Nephron (organoid): ENCODE measurements around the gene FAM193A.

ENCODE experiments used
- H3K27ac Mint-ChIP-seq, 3 experiments: 2 replicates each; pipeline ENCODE4 v1.8.0; 2020; ENCODE audit warnings: mixed read lengths in 3 of 3, mild to moderate bottlenecking in 2 of 3, moderate library complexity in 1 of 3
- H3K27me3 Mint-ChIP-seq: 2 replicates; pipeline ENCODE4 v1.8.0; 2021; ENCODE audit warnings: low read depth, mild to moderate bottlenecking, moderate library complexity, mixed read lengths
- H3K36me3 Mint-ChIP-seq: 2 replicates; pipeline ENCODE4 v1.8.0; 2020; ENCODE audit warnings: low read depth, mixed read lengths
- H3K4me1 Mint-ChIP-seq: 2 replicates; pipeline ENCODE4 v1.8.0; 2020; ENCODE audit warnings: mixed read lengths
- H3K4me3 Mint-ChIP-seq, 3 experiments: 2 replicates each; pipeline ENCODE4 v1.8.0; 2020; ENCODE audit warnings: mild to moderate bottlenecking in 3 of 3, mixed read lengths in 3 of 3, moderate library complexity in 2 of 3
- H3K9me3 Mint-ChIP-seq: 2 replicates; pipeline ENCODE4 v1.8.0; 2020; ENCODE audit warnings: mixed read lengths
- TF ChIP-seq, protein P1 (sequence below), 3 experiments: fragments of 200-600 bp; sonication (generic); IDR thresholded peaks; one replicate each; pipeline ENCODE4 v1.5.0; 2021; ENCODE audit warnings: antibody characterized with exemption in 3 of 3; ENCODE audit not compliant: unreplicated experiment in 3 of 3

The FAM193A gene

GRCh38 chr4:2702361-2702760, 165.9 kb downstream of the FAM193A start:
- Mint-ChIP-seq H3K27ac (no peak overlapping the region), H3K4me3 (no peak overlapping the region), H3K27me3 (peaks cover 5% of the 10 kb centered on the region), H3K36me3 (peaks cover 81% of the 10 kb centered on the region), H3K9me3 (no peaks in the 10 kb centered on the region), H3K4me1 (no peaks in the 10 kb centered on the region)
- TF ChIP-seq, protein P1, sequence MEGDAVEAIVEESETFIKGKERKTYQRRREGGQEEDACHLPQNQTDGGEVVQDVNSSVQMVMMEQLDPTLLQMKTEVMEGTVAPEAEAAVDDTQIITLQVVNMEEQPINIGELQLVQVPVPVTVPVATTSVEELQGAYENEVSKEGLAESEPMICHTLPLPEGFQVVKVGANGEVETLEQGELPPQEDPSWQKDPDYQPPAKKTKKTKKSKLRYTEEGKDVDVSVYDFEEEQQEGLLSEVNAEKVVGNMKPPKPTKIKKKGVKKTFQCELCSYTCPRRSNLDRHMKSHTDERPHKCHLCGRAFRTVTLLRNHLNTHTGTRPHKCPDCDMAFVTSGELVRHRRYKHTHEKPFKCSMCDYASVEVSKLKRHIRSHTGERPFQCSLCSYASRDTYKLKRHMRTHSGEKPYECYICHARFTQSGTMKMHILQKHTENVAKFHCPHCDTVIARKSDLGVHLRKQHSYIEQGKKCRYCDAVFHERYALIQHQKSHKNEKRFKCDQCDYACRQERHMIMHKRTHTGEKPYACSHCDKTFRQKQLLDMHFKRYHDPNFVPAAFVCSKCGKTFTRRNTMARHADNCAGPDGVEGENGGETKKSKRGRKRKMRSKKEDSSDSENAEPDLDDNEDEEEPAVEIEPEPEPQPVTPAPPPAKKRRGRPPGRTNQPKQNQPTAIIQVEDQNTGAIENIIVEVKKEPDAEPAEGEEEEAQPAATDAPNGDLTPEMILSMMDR (IDR thresholded peaks at IDR 0.05; ENCODE audit: unreplicated experiment in 3 of 3): no peak

DNA sequence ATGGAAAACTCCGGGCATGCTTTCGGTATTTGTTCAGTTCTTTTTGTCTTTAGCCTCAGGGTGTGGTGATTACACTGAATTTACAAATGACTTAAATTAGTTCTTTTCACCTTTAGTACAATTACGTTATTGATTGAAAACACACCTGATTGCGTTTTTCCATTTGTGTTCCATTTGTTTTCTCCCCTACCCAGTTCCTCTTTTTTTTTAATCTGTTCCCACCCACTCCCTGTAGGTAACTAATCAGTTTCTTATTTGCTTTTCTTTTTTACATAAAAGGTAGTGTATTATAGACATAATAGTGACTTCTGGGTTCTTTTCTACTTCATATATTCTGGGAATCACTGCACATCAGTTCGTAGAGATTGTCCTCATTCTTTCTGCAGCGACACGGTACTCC, 166.3 kb downstream of the FAM193A start:
- H3K27me3 Mint-ChIP-seq: peaks cover 5% of the 10 kb centered on the region
- no peak overlapping the region for H3K27ac Mint-ChIP-seq
- no peaks in the 10 kb centered on the region for H3K4me1 Mint-ChIP-seq
- H3K9me3 Mint-ChIP-seq: no peaks in the 10 kb centered on the region
- TF ChIP-seq, protein P1 (IDR thresholded peaks at IDR 0.05; ENCODE audit: unreplicated experiment in 3 of 3): no peak
- H3K36me3 Mint-ChIP-seq: peaks cover 78% of the 10 kb centered on the region
- no peak overlapping the region for H3K4me3 Mint-ChIP-seq

DNA sequence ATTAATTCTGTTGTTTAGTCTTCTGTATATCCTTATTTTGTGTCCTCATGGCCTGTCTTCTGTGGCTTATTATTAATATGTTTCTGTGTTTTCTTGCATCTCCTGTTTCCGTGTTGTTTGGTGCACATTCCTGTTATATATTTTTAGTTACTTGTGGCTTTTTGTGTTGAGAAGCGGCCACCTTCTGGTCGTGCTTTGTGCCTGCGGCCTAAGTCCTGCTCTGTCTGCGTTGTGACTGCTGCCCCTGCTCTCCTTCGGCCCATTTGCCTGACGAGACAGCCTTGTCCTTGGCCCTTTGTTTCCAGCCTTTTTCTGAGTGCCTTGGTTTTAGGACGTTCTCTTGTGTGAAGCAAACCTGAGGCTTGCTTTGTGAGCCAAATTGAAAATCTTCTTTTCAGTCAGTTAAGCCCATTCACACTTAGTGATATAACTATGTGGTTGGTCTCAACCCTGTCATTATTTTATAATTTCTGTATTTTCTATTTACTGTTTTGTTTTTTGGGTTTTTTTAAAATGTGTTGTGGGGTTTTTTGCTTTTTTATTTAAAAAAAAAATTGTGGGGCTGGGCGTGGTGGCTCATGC, 175.9 kb downstream of the FAM193A start:
- Mint-ChIP-seq H3K4me3 (no peak overlapping the region), H3K27me3 (no peaks in the 10 kb centered on the region), H3K4me1 (peaks cover 6% of the 10 kb centered on the region), H3K36me3 (peaks cover 53% of the 10 kb centered on the region), H3K9me3 (peaks cover 6% of the 10 kb centered on the region), H3K27ac (no peak overlapping the region)
- TF ChIP-seq, protein P1 (IDR thresholded peaks at IDR 0.05; ENCODE audit: unreplicated experiment in 3 of 3): no peak

DNA sequence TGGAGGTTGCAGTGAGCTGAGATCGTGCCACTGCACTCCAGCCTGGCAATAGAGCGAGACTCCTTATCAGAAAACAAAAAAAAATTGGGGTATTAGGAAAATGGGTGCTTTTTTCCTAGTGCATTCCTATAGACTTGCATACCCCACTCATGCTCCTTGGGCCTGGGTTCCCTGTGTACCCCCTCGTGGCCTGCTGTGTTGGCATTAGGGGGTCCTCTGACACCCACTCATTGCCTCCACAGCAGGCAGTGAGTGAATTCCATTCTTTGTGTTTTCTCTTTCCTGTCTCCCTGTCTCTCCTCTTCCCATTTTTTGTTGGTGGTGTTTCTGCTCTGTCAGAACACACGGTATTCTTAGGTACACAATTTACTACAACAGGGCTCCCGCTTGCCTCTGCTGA, 176.9 kb downstream of the FAM193A start:
- H3K27me3 Mint-ChIP-seq: no peaks in the 10 kb centered on the region
- H3K36me3 Mint-ChIP-seq: peaks cover 59% of the 10 kb centered on the region
- no peak overlapping the region for H3K4me3 Mint-ChIP-seq
- TF ChIP-seq, protein P1 (IDR thresholded peaks at IDR 0.05; ENCODE audit: unreplicated experiment in 3 of 3): no peak
- H3K27ac Mint-ChIP-seq: peak overlapping the region in 1 of 3 experiments; percentile 68
- peaks cover 6% of the 10 kb centered on the region for H3K4me1 Mint-ChIP-seq
- H3K9me3 Mint-ChIP-seq: peaks cover 6% of the 10 kb centered on the region

DNA sequence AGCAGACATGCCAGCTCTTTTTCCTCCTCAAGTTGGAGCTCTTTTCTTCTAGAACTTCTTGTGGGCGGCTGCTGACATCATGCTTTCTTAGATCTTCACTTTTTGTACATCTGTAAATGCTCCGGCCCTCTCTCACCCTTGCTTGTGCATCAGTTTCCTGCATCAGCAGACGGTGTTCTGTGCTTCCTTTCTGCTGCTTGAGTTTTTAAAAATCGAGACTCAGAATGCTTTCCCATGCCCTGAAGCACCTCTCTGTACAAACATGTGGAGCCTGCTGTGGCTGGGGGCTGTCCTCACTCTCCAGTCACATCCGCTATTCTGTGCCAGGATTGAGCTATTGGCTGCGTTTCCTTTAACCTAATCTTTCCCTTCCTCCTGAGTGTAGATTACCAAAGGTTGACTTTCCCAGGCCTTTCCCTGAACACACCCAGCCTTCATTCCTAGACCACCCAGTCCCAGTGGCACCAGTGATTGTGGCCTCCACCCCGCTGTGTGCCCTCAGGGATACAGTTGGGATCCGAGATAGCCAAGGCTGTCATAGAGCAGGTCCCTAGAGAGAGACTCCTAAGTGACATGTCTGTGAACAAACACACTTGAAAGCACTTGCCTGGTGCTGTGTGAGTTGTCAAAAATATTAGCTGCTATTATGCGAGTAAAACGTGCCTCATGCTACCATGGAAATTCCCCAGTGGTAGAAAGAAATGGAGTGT, 177.8 kb downstream of the FAM193A start:
- TF ChIP-seq, protein P1 (IDR thresholded peaks at IDR 0.05; ENCODE audit: unreplicated experiment in 3 of 3): no peak
- H3K9me3 Mint-ChIP-seq: peaks cover 6% of the 10 kb centered on the region
- no peak overlapping the region for H3K4me3 Mint-ChIP-seq
- peaks cover 63% of the 10 kb centered on the region for H3K36me3 Mint-ChIP-seq
- peak overlapping the region; percentile 48 to 68 (median 57) for H3K27ac Mint-ChIP-seq
- H3K27me3 Mint-ChIP-seq: no peaks in the 10 kb centered on the region
- H3K4me1 Mint-ChIP-seq: peaks cover 6% of the 10 kb centered on the region

DNA sequence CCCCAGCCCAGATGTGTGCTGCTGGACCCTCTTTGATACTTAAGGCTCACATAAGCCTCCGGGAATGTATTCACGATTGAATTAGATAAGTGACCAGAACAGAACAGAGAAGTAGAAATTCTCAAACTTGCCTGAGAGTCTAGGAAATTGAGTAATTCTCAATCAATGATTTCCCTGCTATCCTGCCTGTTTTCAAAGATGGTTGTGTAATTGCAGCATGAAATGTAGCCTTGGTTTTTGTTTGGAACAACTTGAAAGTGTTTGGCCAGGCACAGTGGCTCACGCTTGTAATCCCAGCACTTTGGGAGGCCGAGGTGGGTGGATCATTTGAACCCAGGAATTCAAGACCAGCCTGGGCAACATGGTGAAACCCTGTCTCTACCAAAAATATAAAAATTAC, 178.5 kb downstream of the FAM193A start:
- peaks cover 6% of the 10 kb centered on the region for H3K9me3 Mint-ChIP-seq
- no peak overlapping the region for H3K4me3 Mint-ChIP-seq
- no peaks in the 10 kb centered on the region for H3K27me3 Mint-ChIP-seq
- H3K4me1 Mint-ChIP-seq: peaks cover 6% of the 10 kb centered on the region
- peaks cover 65% of the 10 kb centered on the region for H3K36me3 Mint-ChIP-seq
- TF ChIP-seq, protein P1 (IDR thresholded peaks at IDR 0.05; ENCODE audit: unreplicated experiment in 3 of 3): no peak
- no peak overlapping the region for H3K27ac Mint-ChIP-seq
